OCI-LY7 (cell line): ENCODE measurements around the gene DQX1. TPM values are rescaled to one million over a fixed set of nuclear protein-coding genes. Genes with fewer than 3 reads are reported as not detected.

Experiments used
- Bru-seq: library from RNA; stranded (reverse); fragments of 400-500 nt; gene quantifications from one replicate; lab custom pipeline; 2021; lab: Mats Ljungman, UMichigan
- BruChase-seq, 2 experiments: library from RNA; stranded (reverse); fragments of 400-500 nt; gene quantifications; one replicate each; lab custom pipeline; 2021; lab: Mats Ljungman, UMichigan
- BruUV-seq: library from RNA; stranded (reverse); fragments of 400-500 nt; replicated peaks from 2 replicates; lab custom pipeline; 2021; lab: Mats Ljungman, UMichigan
- CTCF ChIA-PET: fragments of 300-600 bp; sonication (Branson Sonifier 250); formaldehyde crosslinking; loops from one replicate; lab custom pipeline; 2022; ENCODE audit warnings: antibody characterized with exemption; ENCODE audit not compliant: unreplicated experiment; lab: Charles Lee
- POLR2A ChIA-PET: fragments of 300-600 bp; sonication (Branson Sonifier 250); formaldehyde crosslinking; loops from one replicate; lab custom pipeline; 2022; ENCODE audit warnings: antibody characterized with exemption; lab: Charles Lee
- DNase-seq: peaks from one replicate; pipeline ENCODE4 v3.0.0-alpha.2; 2015; ENCODE audit warnings: low spot score
- H2AFZ ChIP-seq: fragments of 200-600 bp; sonication (generic), shearing (Covaris generic); 2 replicates; pipeline ENCODE4 v1.6.1; 2014; ENCODE audit warnings: mild to moderate bottlenecking, antibody characterized with exemption, low read length, moderate library complexity
- H3K27ac ChIP-seq: fragments of 200-600 bp; sonication (generic); 2 replicates; pipeline ENCODE4 v1.5.1; 2014; ENCODE audit warnings: mixed run types, low read depth, mild to moderate bottlenecking, moderate library complexity, low read length, inconsistent platforms; ENCODE audit not compliant: poor library complexity, severe bottlenecking
- H3K36me3 ChIP-seq: fragments of 200-600 bp; sonication (generic); 2 replicates; pipeline ENCODE4 v1.6.1; 2014; ENCODE audit warnings: mild to moderate bottlenecking, antibody characterized with exemption, low read length, moderate library complexity, mixed read lengths; ENCODE audit not compliant: insufficient read depth
- H3K4me1 ChIP-seq: fragments of 200-600 bp; sonication (generic); 2 replicates; pipeline ENCODE4 v1.5.1; 2014; ENCODE audit warnings: mild to moderate bottlenecking, low read length; ENCODE audit not compliant: insufficient read depth, poor library complexity, severe bottlenecking
- H3K4me2 ChIP-seq: fragments of 200-600 bp; sonication (generic); 2 replicates; pipeline ENCODE4 v1.6.1; 2014; ENCODE audit warnings: mild to moderate bottlenecking, low read length
- H3K4me3 ChIP-seq: fragments of 200-600 bp; sonication (generic); 2 replicates; pipeline ENCODE4 v1.5.1; 2014; ENCODE audit warnings: mild to moderate bottlenecking, low read depth, low read length; ENCODE audit not compliant: poor library complexity, severe bottlenecking
- H3K79me2 ChIP-seq: fragments of 200-600 bp; sonication (generic); 2 replicates; pipeline ENCODE4 v1.6.1; 2016; ENCODE audit warnings: low read depth, mild to moderate bottlenecking, low read length, moderate library complexity, mixed read lengths; ENCODE audit not compliant: insufficient read depth
- H3K9me2 ChIP-seq: fragments of 200-600 bp; sonication (generic); 2 replicates; pipeline ENCODE4 v1.6.1; 2016; ENCODE audit warnings: mild to moderate bottlenecking, low read length, mixed read lengths; ENCODE audit not compliant: insufficient read depth
- H3K9me3 ChIP-seq: fragments of 200-600 bp; sonication (generic); 2 replicates; pipeline ENCODE4 v1.6.1; 2014; ENCODE audit warnings: mild to moderate bottlenecking, mixed run types, low read length, mixed read lengths
- H4K20me1 ChIP-seq: fragments of 200-600 bp; sonication (generic); 2 replicates; pipeline ENCODE4 v1.6.1; 2014; ENCODE audit warnings: mild to moderate bottlenecking, antibody characterized with exemption, low read length, moderate library complexity, mixed read lengths; ENCODE audit not compliant: insufficient read depth
- EZH2phosphoT487 ChIP-seq: fragments of 200-600 bp; sonication (generic); IDR thresholded peaks from 2 replicates; pipeline ENCODE4 v1.6.1; 2018; ENCODE audit warnings: low read depth, borderline replicate concordance, mild to moderate bottlenecking, mixed run types, antibody characterized with exemption, low read length, moderate library complexity, mixed read lengths
- intact Hi-C: fragments of 100-400 bp; cut with micrococcal nuclease; formaldehyde crosslinking; loops from one replicate; pipeline ENCODE4 v1.10.0; 2022; ENCODE audit not compliant: unreplicated experiment
- long read RNA-seq: library from polyadenylated mRNA; stranded (forward); transcript quantifications from one replicate; pipeline ENCODE4 v2.0.0, GENCODE V29; 2022
- total RNA-seq, 2 experiments: library from RNA; depleted of rRNA in 1 of 2; stranded (reverse); fragments of >200 nt in 1 of 2; shearing (Covaris generic) in 1 of 2; gene quantifications; 2 replicates each; pipeline ENCODE4 v1.2.3, GENCODE V29; 2014 to 2022
- TF ChIP-seq, protein P1 (sequence below): fragments of 200-600 bp; sonication (generic); conservative IDR thresholded peaks from 2 replicates; pipeline ENCODE4 v1.5.1; 2014; ENCODE audit warnings: mild to moderate bottlenecking, antibody characterized with exemption, low read length, moderate library complexity, mixed read lengths

Gene DQX1, protein sequence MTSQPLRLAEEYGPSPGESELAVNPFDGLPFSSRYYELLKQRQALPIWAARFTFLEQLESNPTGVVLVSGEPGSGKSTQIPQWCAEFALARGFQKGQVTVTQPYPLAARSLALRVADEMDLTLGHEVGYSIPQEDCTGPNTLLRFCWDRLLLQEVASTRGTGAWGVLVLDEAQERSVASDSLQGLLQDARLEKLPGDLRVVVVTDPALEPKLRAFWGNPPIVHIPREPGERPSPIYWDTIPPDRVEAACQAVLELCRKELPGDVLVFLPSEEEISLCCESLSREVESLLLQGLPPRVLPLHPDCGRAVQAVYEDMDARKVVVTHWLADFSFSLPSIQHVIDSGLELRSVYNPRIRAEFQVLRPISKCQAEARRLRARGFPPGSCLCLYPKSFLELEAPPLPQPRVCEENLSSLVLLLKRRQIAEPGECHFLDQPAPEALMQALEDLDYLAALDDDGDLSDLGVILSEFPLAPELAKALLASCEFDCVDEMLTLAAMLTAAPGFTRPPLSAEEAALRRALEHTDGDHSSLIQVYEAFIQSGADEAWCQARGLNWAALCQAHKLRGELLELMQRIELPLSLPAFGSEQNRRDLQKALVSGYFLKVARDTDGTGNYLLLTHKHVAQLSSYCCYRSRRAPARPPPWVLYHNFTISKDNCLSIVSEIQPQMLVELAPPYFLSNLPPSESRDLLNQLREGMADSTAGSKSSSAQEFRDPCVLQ
- total RNA-seq (2014; rRNA removed; shearing (Covaris generic)) = 0.32 and 0.54 TPM in 2 replicates
- total RNA-seq (2022) = 0.76 and 1.8 TPM in 2 replicates
- Bru-seq, nascent RNA = percentile 44 among the genes with signal in this experiment
- percentile 35 among the genes with signal in this experiment for BruChase-seq, experiment 1, labeled RNA remaining after a 6-hour chase
- BruChase-seq, experiment 2, labeled RNA remaining after a 2-hour chase = percentile 40 among the genes with signal in this experiment
- long read RNA-seq = 0 reads

DNA sequence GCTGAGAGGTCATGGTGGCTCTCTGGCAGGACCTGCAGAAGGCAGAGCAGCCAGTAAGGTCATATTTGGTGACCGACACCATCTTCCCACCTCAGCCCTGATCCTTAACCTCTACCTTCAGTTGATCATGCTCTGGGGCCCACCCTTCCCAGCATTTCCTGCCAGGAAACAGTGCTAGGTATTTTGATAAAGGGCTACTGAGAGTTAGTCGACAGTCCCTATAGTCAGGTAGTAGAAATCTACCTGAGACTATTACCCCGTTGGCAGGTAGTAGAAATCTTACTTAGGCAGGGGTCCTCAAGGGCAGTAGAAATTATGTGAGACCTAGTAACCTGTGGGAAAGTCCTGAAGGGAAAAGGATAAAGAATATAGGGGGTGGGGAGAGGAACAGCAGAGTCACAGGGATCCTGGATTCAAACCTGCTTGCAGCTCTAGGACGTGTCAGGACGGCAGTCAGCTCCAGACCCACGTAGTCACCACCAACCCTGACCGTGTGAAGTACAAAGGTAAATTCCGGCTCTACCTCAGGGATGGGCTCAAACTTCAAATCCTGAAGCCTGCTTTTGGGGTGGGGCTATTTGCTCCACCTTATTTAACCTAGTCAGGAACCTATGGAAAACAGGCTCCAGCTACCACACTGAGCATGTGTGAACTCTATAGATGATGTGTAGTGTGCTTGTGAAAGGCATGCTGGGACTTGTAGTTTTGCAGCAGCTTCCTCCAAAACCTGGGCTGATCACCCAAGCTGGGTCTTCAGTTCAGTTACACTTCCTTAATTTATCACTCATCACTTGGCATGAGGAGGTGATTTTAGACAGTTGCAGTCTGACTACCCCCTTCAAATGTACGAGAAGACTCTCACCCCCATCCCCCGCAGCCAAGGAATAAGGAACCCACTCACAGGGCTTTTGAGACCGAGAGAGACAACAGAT is at the start of gene DQX1:
Gene DQX1 (minus strand): TSS at position 515 of the 932 bp plus-strand sequence. CDS start 502 bp downstream, at position 13.
- intact Hi-C loops = no loop called here
- H3K4me1 ChIP-seq = peaks cover 21% of the 10 kb centered on the region
- no peak within 1 kb of the TSS for H3K4me3 ChIP-seq
- H2AFZ ChIP-seq = no peak within 1 kb of the TSS
- DNase-seq = peak; percentile 63
- no TSS peak for BruUV-seq
- H3K9me3 ChIP-seq = no peaks in the 10 kb centered on the region
- POLR2A ChIA-PET = interaction anchor here (0.6 to 1.0 kb wide), 2 partner anchors 8 to 15 kb away, joined by 3 read pairs; no protein-coding TSS in a partner anchor
- H3K36me3 ChIP-seq = peaks cover 45% of the 10 kb centered on the region
- H3K27ac ChIP-seq = no peak within 1 kb of the TSS
- H3K79me2 ChIP-seq = peaks cover 32% of the 10 kb centered on the region
- H3K9me2 ChIP-seq = no peaks in the 10 kb centered on the region
- H3K4me2 ChIP-seq = 0 out of 2 replicates have a peak within 1 kb of the TSS, but pooled peaks have one; percentile 95
- CTCF ChIA-PET = no interaction called here
- peaks cover 5% of the 10 kb centered on the region; the same call in 1 of the 2 replicates for H4K20me1 ChIP-seq
- TF ChIP-seq EZH2phosphoT487 = no peak
- TF ChIP-seq, protein P1, sequence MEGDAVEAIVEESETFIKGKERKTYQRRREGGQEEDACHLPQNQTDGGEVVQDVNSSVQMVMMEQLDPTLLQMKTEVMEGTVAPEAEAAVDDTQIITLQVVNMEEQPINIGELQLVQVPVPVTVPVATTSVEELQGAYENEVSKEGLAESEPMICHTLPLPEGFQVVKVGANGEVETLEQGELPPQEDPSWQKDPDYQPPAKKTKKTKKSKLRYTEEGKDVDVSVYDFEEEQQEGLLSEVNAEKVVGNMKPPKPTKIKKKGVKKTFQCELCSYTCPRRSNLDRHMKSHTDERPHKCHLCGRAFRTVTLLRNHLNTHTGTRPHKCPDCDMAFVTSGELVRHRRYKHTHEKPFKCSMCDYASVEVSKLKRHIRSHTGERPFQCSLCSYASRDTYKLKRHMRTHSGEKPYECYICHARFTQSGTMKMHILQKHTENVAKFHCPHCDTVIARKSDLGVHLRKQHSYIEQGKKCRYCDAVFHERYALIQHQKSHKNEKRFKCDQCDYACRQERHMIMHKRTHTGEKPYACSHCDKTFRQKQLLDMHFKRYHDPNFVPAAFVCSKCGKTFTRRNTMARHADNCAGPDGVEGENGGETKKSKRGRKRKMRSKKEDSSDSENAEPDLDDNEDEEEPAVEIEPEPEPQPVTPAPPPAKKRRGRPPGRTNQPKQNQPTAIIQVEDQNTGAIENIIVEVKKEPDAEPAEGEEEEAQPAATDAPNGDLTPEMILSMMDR = no peak

DNA sequence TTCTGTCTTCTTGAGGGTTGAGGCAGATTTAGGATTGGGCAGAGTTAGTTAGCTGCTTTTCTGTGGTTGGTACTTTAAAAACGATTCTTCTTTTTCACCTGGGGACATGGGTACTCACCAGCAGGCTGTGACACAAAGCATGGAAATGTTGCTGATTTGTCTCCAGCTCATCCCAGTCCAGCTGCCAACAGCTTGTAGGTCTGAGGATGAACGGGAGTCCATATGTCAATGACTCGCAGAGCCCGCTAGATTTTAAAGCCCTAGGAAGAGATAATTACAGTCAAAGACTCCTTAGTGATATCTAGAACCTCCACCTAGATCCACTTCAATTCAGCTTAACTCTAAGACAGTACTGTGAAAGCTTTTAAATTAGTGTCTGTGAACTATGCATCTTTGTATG is 49.3 kb upstream of the DQX1 start:
- Histone ChIP-seq H3K27ac (no peak overlapping the region), H3K36me3 (no peaks in the 10 kb centered on the region), H3K9me3 (no peaks in the 10 kb centered on the region), H3K9me2 (no peaks in the 10 kb centered on the region), H3K4me2 (no peak overlapping the region), H3K4me1 (peaks cover 28% of the 10 kb centered on the region), H4K20me1 (no peaks in the 10 kb centered on the region), H3K79me2 (no peaks in the 10 kb centered on the region), H2AFZ (no peak overlapping the region), H3K4me3 (no peak overlapping the region)
- no TSS peak for BruUV-seq
- DNase-seq = no peak
- CTCF ChIA-PET = interaction anchor here (0.6 kb wide), 1 partner anchor 30 kb away, joined by 3 read pairs; no protein-coding TSS in a partner anchor
- TF ChIP-seq EZH2phosphoT487 = no peak
- TF ChIP-seq, protein P1 = no peak
- POLR2A ChIA-PET = interaction anchor here (0.6 to 1.6 kb wide), 7 partner anchors 10 to 653 kb away, joined by 3 to 7 read pairs (median 3); no protein-coding TSS in a partner anchor
- intact Hi-C loops = no loop called here
